HCT116 (cell line): ENCODE measurements around the gene RHBDF2. TPM values are rescaled to one million over a fixed set of nuclear protein-coding genes. Genes with fewer than 3 reads are reported as not detected.

Source experiments
- ATAC-seq: fragments of 200-7000 bp; cut with Tn5 transposase; 2 replicates; pipeline ENCODE4 v1.9.1; 2020; ENCODE audit warnings: mild to moderate bottlenecking, moderate library complexity
- BruUV-seq: library from RNA; stranded (reverse); fragments of 400-500 nt; replicated peaks from 2 replicates; lab custom pipeline; 2021; lab: Mats Ljungman, UMichigan
- CTCF ChIA-PET: fragments of 300-600 bp; sonication (Branson Sonifier 250); formaldehyde crosslinking; loops from one replicate; lab custom pipeline; 2021; ENCODE audit warnings: antibody characterized with exemption; lab: Charles Lee
- POLR2A ChIA-PET: fragments of 300-600, 350-600 bp; sonication (Branson Sonifier 250); formaldehyde crosslinking; loops from one replicate; lab custom pipeline; 2021; ENCODE audit warnings: antibody characterized with exemption; lab: Charles Lee
- RAD21 ChIA-PET, 2 experiments: fragments of 300-600 bp; sonication (Branson Sonifier 250); formaldehyde crosslinking; loops; one replicate each; lab custom pipeline; 2023; ENCODE audit warnings: low total read pairs in 2 of 2; ENCODE audit not compliant: uncharacterized antibody in 2 of 2, unreplicated experiment in 2 of 2, low non-redundant PET in 1 of 2; lab: Charles Lee
- DNase-seq: peaks from one replicate; pipeline ENCODE4 v3.0.0-alpha.2; 2010; ENCODE audit warnings: low read depth, low spot score
- H2AFZ ChIP-seq: fragments of 200-600 bp; shearing (Covaris generic), sonication (generic); 2 replicates; pipeline ENCODE4 v1.6.1; 2017; ENCODE audit warnings: low read depth, mixed run types, mixed read lengths, antibody characterized with exemption, low read length; ENCODE audit not compliant: poor library complexity, severe bottlenecking
- H3K27ac ChIP-seq: 2 replicates; pipeline ENCODE4 v1.5.1; 2012; ENCODE audit warnings: low read depth, low read length
- H3K27me3 ChIP-seq: fragments of 200-600 bp; sonication (generic); 2 replicates; pipeline ENCODE4 v1.6.1; 2016; ENCODE audit warnings: mixed run types, low read length, mixed read lengths; ENCODE audit not compliant: insufficient read depth
- H3K36me3 ChIP-seq, 2 experiments: fragments of 200-500 bp in 1 of 2; fragments of 200-600 bp in 1 of 2; sonication (Bioruptor generic) in 1 of 2; sonication (generic) in 1 of 2; 2 replicates each; pipeline versions ENCODE4 v1.5.1 to v1.6.1; 2014 to 2016; ENCODE audit warnings: low read length in 2 of 2, inconsistent platforms in 1 of 2, mixed read lengths in 1 of 2, mixed run types in 1 of 2; ENCODE audit not compliant: insufficient read depth in 2 of 2, control insufficient read depth in 1 of 2
- H3K4me1 ChIP-seq, 2 experiments: fragments of 200-600 bp in 1 of 2; sonication (generic) in 1 of 2; 2 replicates each; pipeline versions ENCODE4 v1.5.1 to v1.6.1; 2012 to 2017; ENCODE audit warnings: low read length in 2 of 2, inconsistent platforms in 1 of 2, mild to moderate bottlenecking in 1 of 2, mixed read lengths in 1 of 2, mixed run types in 1 of 2, moderate library complexity in 1 of 2; ENCODE audit not compliant: insufficient read depth in 2 of 2, control insufficient read depth in 1 of 2
- H3K4me2 ChIP-seq: fragments of 200-600 bp; sonication (generic); 2 replicates; pipeline ENCODE4 v1.6.1; 2017; ENCODE audit warnings: mixed run types, low read length, mixed read lengths
- H3K4me3 ChIP-seq, 2 experiments: fragments of 200-600 bp in 1 of 2; sonication (generic) in 1 of 2; replicated peaks in 1 of 2; 2 replicates each; pipeline ENCODE4 v1.5.1; 2011 to 2016; ENCODE audit warnings: low read length in 2 of 2, control low read depth in 1 of 2, low read depth in 1 of 2, mild to moderate bottlenecking in 1 of 2, mixed read lengths in 1 of 2, mixed run types in 1 of 2
- H3K79me2 ChIP-seq: fragments of 200-600 bp; sonication (generic); 2 replicates; pipeline ENCODE4 v1.6.1; 2017; ENCODE audit warnings: mild to moderate bottlenecking, mixed run types, low read length, moderate library complexity, mixed read lengths; ENCODE audit not compliant: insufficient read depth
- H3K9ac ChIP-seq: fragments of 200-600 bp; sonication (generic); 2 replicates; pipeline ENCODE4 v1.6.1; 2016; ENCODE audit warnings: low read length, mixed read lengths
- H3K9me2 ChIP-seq: fragments of 200-600 bp; sonication (generic), shearing (Covaris generic); 2 replicates; pipeline ENCODE4 v1.6.1; 2017; ENCODE audit warnings: mixed run types, mild to moderate bottlenecking, moderate library complexity; ENCODE audit not compliant: insufficient read depth
- H3K9me3 ChIP-seq, 2 experiments: fragments of 200-500 bp in 1 of 2; fragments of 200-600 bp in 1 of 2; sonication (Bioruptor generic) in 1 of 2; sonication (generic) in 1 of 2; 2 replicates each; pipeline ENCODE4 v1.6.1; 2014 to 2017; ENCODE audit warnings: low read length in 2 of 2, mixed read lengths in 2 of 2, inconsistent platforms in 1 of 2, low read depth in 1 of 2, mild to moderate bottlenecking in 1 of 2, mixed run types in 1 of 2, moderate library complexity in 1 of 2; ENCODE audit not compliant: control insufficient read depth in 1 of 2, insufficient read depth in 1 of 2
- H4K20me1 ChIP-seq: fragments of 200-600 bp; sonication (generic), shearing (Covaris generic); 2 replicates; pipeline ENCODE4 v1.6.1; 2017; ENCODE audit warnings: mixed run types, mild to moderate bottlenecking, moderate library complexity; ENCODE audit not compliant: insufficient read depth
- CBX3 ChIP-seq: IDR thresholded peaks from 2 replicates; pipeline ENCODE4 v1.6.1; 2012; ENCODE audit warnings: low read depth
- CEBPB ChIP-seq: IDR thresholded peaks from 2 replicates; pipeline ENCODE4 v1.6.1; 2012; ENCODE audit warnings: low read depth
- EGR1 ChIP-seq: IDR thresholded peaks from 2 replicates; pipeline ENCODE4 v1.6.1; 2012; ENCODE audit warnings: low read depth
- ELF1 ChIP-seq: IDR thresholded peaks from 2 replicates; pipeline ENCODE4 v1.6.1; 2012; ENCODE audit warnings: low read depth, borderline replicate concordance
- EZH2phosphoT487 ChIP-seq: fragments of 200-600 bp; IDR thresholded peaks from 2 replicates; pipeline ENCODE4 v1.6.1; 2018; ENCODE audit warnings: antibody characterized with exemption, borderline replicate concordance
- FOSL1 ChIP-seq: IDR thresholded peaks from 2 replicates; pipeline ENCODE4 v1.6.1; 2012; ENCODE audit warnings: low read depth
- POLR2A ChIP-seq: IDR thresholded peaks from 2 replicates; pipeline ENCODE4 v1.7.0; 2011; ENCODE audit warnings: borderline replicate concordance; ENCODE audit not compliant: insufficient read depth, insufficient read length; ENCODE audit errors: extremely low read depth
- POLR2AphosphoS5 ChIP-seq: IDR thresholded peaks from 2 replicates; pipeline ENCODE4 v1.6.1; 2011; ENCODE audit warnings: mild to moderate bottlenecking, low read depth, low read length, moderate library complexity
- RAD21 ChIP-seq: IDR thresholded peaks from 2 replicates; pipeline ENCODE4 v1.6.1; 2012; ENCODE audit warnings: low read depth, mild to moderate bottlenecking
- SIN3A ChIP-seq: IDR thresholded peaks from 2 replicates; pipeline ENCODE4 v1.6.1; 2012; ENCODE audit warnings: low read depth
- SRF ChIP-seq: IDR thresholded peaks from 2 replicates; pipeline ENCODE4 v1.6.1; 2012; ENCODE audit warnings: low read depth
- intact Hi-C: fragments of 100-400 bp; cut with micrococcal nuclease; formaldehyde crosslinking; loops from 2 replicates; pipeline ENCODE4 v1.10.0; 2022
- total RNA-seq: library from RNA; stranded (reverse); gene quantifications from one replicate; pipeline ENCODE4 v1.2.1, GENCODE V29; 2021; ENCODE audit not compliant: unreplicated experiment
- TF ChIP-seq, protein P1 (sequence below), 3 experiments: fragments of 200-600 bp in 1 of 3; sonication (generic) in 1 of 3; IDR thresholded peaks in 2 of 3; conservative IDR thresholded peaks in 1 of 3; 2 replicates each; pipeline ENCODE4 v1.5.1; 2012 to 2017; ENCODE audit warnings: low read depth in 2 of 3, low read length in 2 of 3, antibody characterized with exemption in 1 of 3, borderline replicate concordance in 1 of 3, control low read depth in 1 of 3, mild to moderate bottlenecking in 1 of 3, mixed read lengths in 1 of 3, mixed run types in 1 of 3, moderate library complexity in 1 of 3; ENCODE audit not compliant: insufficient read depth in 1 of 3
- TF ChIP-seq, protein P2 (sequence below): IDR thresholded peaks from 2 replicates; pipeline ENCODE4 v1.6.1; 2012; ENCODE audit warnings: low read depth
- TF ChIP-seq, protein P3 (sequence below): IDR thresholded peaks from 2 replicates; pipeline ENCODE4 v1.6.1; 2012

RHBDF2 gene
- total RNA-seq, 1 experiment from 2014 or later = 61.1 TPM

DNA sequence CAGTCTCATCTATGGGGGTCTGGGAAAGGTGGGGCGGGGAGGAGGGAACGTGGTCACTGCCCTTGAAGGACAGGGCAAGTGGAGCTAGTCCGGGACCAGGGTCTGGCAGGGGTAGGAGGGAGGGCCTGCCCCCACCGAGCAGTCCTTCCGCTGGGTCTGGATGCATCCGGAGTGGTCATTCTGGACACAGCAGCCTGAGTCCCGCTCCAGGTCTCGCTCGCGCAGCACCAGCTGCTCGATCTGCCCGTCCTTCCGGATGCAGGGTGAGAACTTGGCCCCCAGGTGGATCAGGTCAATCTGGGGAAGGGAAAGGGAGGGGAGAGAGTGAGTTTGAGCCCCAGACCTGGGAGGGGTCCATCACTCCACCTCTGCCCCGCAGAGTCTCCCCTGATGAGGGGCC, 27.0 kb downstream of the RHBDF2 start:
- H3K4me3 ChIP-seq = no peak overlapping the region

More for the DNA sequence above, 27.0 kb downstream of the RHBDF2 start:
- H3K9me3 ChIP-seq = no peaks in the 10 kb centered on the region
- H3K9ac ChIP-seq = no peak overlapping the region
- H3K27ac ChIP-seq = no peak overlapping the region
- ATAC-seq (no peak), DNase-seq (no peak)
- no peak overlapping the region for H2AFZ ChIP-seq
- POLR2A ChIA-PET = interaction anchor here (0.8 kb wide), 1 partner anchor 10 kb away, joined by 3 read pairs; no protein-coding TSS in a partner anchor
- H3K27me3 ChIP-seq = no peaks in the 10 kb centered on the region
- H3K79me2 ChIP-seq = no peaks in the 10 kb centered on the region
- RAD21 ChIA-PET = no interaction called here
- no peak overlapping the region for H3K4me2 ChIP-seq
- no peaks in the 10 kb centered on the region for H3K9me2 ChIP-seq
- H4K20me1 ChIP-seq = no peaks in the 10 kb centered on the region
- TF ChIP-seq ELF1 (no peak), SRF (no peak), RAD21 (no peak), SIN3A (no peak), FOSL1 (no peak), POLR2A (no peak), EZH2phosphoT487 (no peak), EGR1 (no peak), CEBPB (no peak), CBX3 (no peak), POLR2AphosphoS5 (no peak)
- TF ChIP-seq, protein P1, sequence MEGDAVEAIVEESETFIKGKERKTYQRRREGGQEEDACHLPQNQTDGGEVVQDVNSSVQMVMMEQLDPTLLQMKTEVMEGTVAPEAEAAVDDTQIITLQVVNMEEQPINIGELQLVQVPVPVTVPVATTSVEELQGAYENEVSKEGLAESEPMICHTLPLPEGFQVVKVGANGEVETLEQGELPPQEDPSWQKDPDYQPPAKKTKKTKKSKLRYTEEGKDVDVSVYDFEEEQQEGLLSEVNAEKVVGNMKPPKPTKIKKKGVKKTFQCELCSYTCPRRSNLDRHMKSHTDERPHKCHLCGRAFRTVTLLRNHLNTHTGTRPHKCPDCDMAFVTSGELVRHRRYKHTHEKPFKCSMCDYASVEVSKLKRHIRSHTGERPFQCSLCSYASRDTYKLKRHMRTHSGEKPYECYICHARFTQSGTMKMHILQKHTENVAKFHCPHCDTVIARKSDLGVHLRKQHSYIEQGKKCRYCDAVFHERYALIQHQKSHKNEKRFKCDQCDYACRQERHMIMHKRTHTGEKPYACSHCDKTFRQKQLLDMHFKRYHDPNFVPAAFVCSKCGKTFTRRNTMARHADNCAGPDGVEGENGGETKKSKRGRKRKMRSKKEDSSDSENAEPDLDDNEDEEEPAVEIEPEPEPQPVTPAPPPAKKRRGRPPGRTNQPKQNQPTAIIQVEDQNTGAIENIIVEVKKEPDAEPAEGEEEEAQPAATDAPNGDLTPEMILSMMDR (IDR thresholded peaks at IDR 0.05 in 2 of 3, conservative IDR thresholded peaks at IDR 0.05 in 1 of 3; ENCODE audit: borderline replicate concordance in 1 of 3, insufficient read depth in 1 of 3, low read depth in 2 of 3, low read length in 2 of 3) = no peak
- TF ChIP-seq, protein P2, sequence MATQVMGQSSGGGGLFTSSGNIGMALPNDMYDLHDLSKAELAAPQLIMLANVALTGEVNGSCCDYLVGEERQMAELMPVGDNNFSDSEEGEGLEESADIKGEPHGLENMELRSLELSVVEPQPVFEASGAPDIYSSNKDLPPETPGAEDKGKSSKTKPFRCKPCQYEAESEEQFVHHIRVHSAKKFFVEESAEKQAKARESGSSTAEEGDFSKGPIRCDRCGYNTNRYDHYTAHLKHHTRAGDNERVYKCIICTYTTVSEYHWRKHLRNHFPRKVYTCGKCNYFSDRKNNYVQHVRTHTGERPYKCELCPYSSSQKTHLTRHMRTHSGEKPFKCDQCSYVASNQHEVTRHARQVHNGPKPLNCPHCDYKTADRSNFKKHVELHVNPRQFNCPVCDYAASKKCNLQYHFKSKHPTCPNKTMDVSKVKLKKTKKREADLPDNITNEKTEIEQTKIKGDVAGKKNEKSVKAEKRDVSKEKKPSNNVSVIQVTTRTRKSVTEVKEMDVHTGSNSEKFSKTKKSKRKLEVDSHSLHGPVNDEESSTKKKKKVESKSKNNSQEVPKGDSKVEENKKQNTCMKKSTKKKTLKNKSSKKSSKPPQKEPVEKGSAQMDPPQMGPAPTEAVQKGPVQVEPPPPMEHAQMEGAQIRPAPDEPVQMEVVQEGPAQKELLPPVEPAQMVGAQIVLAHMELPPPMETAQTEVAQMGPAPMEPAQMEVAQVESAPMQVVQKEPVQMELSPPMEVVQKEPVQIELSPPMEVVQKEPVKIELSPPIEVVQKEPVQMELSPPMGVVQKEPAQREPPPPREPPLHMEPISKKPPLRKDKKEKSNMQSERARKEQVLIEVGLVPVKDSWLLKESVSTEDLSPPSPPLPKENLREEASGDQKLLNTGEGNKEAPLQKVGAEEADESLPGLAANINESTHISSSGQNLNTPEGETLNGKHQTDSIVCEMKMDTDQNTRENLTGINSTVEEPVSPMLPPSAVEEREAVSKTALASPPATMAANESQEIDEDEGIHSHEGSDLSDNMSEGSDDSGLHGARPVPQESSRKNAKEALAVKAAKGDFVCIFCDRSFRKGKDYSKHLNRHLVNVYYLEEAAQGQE = no peak
- TF ChIP-seq, protein P3, sequence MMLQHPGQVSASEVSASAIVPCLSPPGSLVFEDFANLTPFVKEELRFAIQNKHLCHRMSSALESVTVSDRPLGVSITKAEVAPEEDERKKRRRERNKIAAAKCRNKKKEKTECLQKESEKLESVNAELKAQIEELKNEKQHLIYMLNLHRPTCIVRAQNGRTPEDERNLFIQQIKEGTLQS = no peak
- BruUV-seq = no TSS peak
- CTCF ChIA-PET = no interaction called here
- no peaks in the 10 kb centered on the region for H3K4me1 ChIP-seq
- intact Hi-C loops = no loop called here
- H3K36me3 ChIP-seq = peaks cover 15 to 31% of the 10 kb centered on the region in 2 experiments; a peak in 3 of 4 replicates
